AG09309 (cell line): ENCODE measurements around the gene SRSF3.

Experiments
- DNase-seq: peaks from one replicate; pipeline ENCODE4 v3.0.0-alpha.2; 2010; ENCODE audit warnings: low read depth
- H3K4me3 ChIP-seq: 2 replicates; pipeline ENCODE4 v1.5.1; 2011; ENCODE audit warnings: mild to moderate bottlenecking, low read depth, low read length, moderate library complexity; ENCODE audit not compliant: control insufficient read depth
- TF ChIP-seq, protein P1 (sequence below): IDR thresholded peaks from 2 replicates; pipeline ENCODE4 v1.5.1; 2011; ENCODE audit warnings: mild to moderate bottlenecking, low read depth, low read length, inconsistent platforms; ENCODE audit not compliant: insufficient read depth, control insufficient read depth; ENCODE audit errors: missing control alignments

SRSF3 gene

GRCh38 chr6:36594029-36594815, at the start of gene SRSF3:
Gene SRSF3, plus strand, starts transcription at chr6:36594362. Its CDS starts 2,401 bp downstream, at chr6:36596763.
- TF ChIP-seq, protein P1, sequence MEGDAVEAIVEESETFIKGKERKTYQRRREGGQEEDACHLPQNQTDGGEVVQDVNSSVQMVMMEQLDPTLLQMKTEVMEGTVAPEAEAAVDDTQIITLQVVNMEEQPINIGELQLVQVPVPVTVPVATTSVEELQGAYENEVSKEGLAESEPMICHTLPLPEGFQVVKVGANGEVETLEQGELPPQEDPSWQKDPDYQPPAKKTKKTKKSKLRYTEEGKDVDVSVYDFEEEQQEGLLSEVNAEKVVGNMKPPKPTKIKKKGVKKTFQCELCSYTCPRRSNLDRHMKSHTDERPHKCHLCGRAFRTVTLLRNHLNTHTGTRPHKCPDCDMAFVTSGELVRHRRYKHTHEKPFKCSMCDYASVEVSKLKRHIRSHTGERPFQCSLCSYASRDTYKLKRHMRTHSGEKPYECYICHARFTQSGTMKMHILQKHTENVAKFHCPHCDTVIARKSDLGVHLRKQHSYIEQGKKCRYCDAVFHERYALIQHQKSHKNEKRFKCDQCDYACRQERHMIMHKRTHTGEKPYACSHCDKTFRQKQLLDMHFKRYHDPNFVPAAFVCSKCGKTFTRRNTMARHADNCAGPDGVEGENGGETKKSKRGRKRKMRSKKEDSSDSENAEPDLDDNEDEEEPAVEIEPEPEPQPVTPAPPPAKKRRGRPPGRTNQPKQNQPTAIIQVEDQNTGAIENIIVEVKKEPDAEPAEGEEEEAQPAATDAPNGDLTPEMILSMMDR: peak; percentile 41
- peak; percentile 90 for DNase-seq
- H3K4me3 ChIP-seq: peak within 1 kb of the TSS; percentile 77

DNA sequence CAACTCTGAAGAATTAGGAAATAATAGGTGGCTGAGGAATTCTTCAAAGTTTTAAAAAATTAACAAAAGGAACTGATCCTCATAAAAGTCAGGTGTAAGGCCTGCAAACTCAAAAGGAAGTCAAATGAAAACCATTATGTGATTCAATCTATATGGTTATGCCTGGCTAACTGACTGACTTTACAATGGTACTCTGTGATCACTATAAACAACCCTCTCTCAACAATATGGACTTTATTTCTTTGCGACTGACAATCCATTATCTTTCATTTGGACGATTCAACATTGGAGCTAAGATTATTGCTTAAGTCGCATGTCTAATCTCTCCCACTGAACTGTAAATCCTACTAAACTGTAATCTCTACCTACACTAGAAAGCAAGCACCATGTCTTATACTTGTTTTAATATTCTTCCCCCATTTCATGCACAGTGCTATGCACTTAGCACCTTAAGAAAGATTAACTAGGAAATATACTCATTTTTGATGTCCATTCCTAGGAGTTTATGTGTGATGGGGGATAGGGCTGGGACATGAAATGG, 48.3 kb upstream of the SRSF3 start:
- DNase-seq: no peak
- H3K4me3 ChIP-seq: peak overlapping the region; percentile 100
- TF ChIP-seq, protein P1: no peak

DNA sequence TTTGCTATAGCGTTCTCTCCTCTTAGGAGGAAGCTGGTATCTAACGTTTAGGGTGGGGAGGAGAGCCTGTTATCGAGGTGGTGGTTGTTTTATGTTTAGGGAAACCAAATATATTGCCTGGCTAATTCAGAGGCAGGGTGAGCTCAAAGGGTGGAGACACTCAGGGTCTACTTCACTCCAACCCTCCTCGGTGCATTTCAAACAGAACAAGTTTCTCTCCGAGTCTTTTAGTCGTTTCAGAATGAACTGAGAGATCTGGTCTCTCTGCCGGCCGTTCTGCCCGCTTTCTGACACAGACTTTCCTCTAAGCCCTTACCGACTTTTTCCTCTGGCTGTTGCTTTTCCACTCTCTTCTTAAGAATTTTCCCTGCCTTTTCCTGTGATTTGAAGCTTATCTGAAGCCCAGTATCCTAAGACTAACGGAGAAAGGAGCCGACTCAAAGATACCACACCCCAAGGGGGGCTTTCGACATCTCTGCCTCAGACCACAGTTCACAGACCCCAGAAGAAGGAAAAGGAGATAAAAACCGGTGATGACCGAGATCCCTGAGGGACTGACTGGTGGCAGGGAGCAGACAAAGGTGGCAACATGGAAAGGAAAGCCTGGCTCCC, 47.7 kb upstream of the SRSF3 start:
- DNase-seq: no peak
- TF ChIP-seq, protein P1: no peak
- peak overlapping the region; percentile 100 for H3K4me3 ChIP-seq

GRCh38 chr6:36546920-36547645, 47.1 kb upstream of the SRSF3 start, which contains the start of gene STK38:
Gene STK38, minus strand, starts transcription at chr6:36547479. Its CDS starts 7,277 bp downstream, at chr6:36540202.
- peak; percentile 47 for DNase-seq
- peak within 1 kb of the TSS; percentile 100 for H3K4me3 ChIP-seq

DNA sequence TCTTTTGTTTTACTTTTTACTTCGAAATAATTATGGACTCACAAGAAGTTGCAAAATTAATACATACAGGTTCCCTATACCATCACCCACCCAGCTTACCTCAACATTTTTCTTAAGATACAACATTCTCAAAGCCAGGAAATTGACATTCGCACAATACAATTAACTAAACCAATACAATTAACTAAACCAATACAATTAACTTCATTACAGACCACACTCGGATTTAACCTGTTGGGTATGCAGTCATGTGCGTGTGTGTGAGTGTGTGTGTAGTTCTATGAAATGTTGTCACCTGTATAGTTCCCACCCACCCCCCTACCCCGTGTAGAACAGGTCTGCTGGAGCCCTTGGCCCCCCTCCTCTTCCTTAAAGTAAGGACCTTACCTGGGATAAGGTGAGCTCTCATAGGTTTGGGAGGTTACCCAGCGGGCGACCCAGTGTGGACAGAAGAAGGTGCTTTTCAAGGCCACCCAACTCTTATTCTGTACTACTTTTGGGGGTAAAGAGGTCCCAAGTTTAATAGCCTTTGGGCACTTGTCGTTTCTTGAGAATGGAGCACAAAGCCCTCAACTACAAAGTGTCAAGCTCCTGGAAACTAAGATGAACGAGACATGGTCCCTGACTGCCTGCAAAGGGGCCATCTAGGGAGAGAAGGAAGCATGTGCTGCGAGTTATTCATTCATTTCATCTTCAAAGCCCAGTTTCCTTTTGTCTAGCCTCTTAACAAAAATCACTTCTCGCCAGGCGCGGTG, 46.3 kb upstream of the SRSF3 start:
- TF ChIP-seq, protein P1: no peak
- no peak for DNase-seq

More at GRCh38 chr6:36546920-36547645, 47.1 kb upstream of the SRSF3 start, which contains the start of gene STK38:
- TF ChIP-seq, protein P1: peak; percentile 6

More for the DNA sequence above, 46.3 kb upstream of the SRSF3 start:
- no peak overlapping the region; the same call in 1 of the 2 replicates for H3K4me3 ChIP-seq
